ENCODE measurements around the gene NFYB.
"Not testable (repeated sequence)": the region's sequence is repeated elsewhere in the genome, so short reads cannot be mapped to it uniquely, and the experiment has no call there.

Gene NFYB

GRCh38 chr12:104138797-104139152 is 765 bp upstream of the NFYB start:
- H3K36me3 Mint-ChIP-seq, result no peaks in the 10 kb centered on the region
- peak overlapping the region; percentile 63 for H3K4me3 Mint-ChIP-seq
- H3K9me3 Mint-ChIP-seq, result no peaks in the 10 kb centered on the region
- peak overlapping the region; percentile 63 for H3K27ac Mint-ChIP-seq
- no peak for ATAC-seq
- H3K4me1 Mint-ChIP-seq, result peaks cover 13% of the 10 kb centered on the region
- no peaks in the 10 kb centered on the region for H3K27me3 Mint-ChIP-seq

GRCh38 chr12:104137001-104137901 is 759 bp downstream of the NFYB start:
- Mint-ChIP-seq H3K4me3 (peak overlapping the region; percentile 85), H3K27me3 (no peaks in the 10 kb centered on the region), H3K4me1 (peaks cover 17% of the 10 kb centered on the region), H3K9me3 (no peaks in the 10 kb centered on the region), H3K36me3 (peaks cover 5% of the 10 kb centered on the region), H3K27ac (peak overlapping the region; percentile 63)
- peak; percentile 60 for ATAC-seq

- Mint-ChIP-seq H3K36me3 (peaks cover 9% of the 10 kb centered on the region), H3K4me3 (peak overlapping the region; percentile 85), H3K27ac (no peak overlapping the region), H3K9me3 (no peaks in the 10 kb centered on the region), H3K4me1 (peaks cover 22% of the 10 kb centered on the region), H3K27me3 (no peaks in the 10 kb centered on the region)
- ATAC-seq, result no peak
These were observed 1.4 kb downstream of the NFYB start for GRCh38 chr12:104136577-104136976.

DNA sequence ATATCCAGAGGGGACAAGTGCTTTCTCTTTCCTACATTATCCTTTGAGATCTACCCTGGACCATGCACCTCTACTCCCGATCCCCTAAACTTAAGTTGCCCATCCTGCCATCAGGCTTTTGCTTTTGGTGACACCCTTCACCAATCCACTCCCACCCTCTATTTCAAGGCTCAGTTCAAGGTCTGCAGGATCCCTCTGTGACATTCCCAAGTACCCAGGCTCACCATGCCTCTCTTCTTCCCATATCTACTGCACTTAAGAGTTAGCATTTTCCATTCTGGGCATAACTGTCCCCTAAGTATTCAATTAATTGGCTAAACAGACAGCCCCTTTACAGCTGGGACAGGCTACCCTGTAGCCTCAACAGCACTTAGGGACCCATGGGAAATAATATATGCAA is 3.1 kb downstream of the NFYB start:
- Mint-ChIP-seq H3K4me1 (peaks cover 22% of the 10 kb centered on the region), H3K4me3 (no peak overlapping the region), H3K36me3 (peaks cover 14% of the 10 kb centered on the region), H3K27me3 (no peaks in the 10 kb centered on the region), H3K9me3 (no peaks in the 10 kb centered on the region), H3K27ac (no peak overlapping the region)
- no peak for ATAC-seq

DNA sequence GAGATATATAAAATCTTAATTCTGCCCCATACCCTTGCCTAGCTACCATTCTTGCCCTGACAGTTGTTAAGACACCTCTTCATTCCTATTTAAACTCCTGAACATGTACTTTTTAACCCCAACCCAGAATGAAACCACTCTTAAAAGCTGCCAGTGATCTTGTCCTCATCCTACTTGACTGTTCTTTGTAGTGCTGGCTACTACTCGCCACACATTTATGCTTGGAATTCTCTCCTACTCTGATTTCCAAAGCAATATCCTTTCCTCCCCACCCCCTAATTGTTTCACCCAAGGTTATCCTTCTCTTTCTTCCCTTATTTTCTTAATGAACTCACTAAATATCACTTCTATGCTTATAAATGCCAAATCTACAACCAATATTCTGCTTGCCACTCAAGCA is 4.1 kb downstream of the NFYB start:
- Mint-ChIP-seq H3K27ac (no peak overlapping the region), H3K36me3 (peaks cover 24% of the 10 kb centered on the region), H3K9me3 (no peaks in the 10 kb centered on the region), H3K27me3 (no peaks in the 10 kb centered on the region), H3K4me1 (peaks cover 22% of the 10 kb centered on the region), H3K4me3 (no peak overlapping the region)
- no peak for ATAC-seq

GRCh38 chr12:104133321-104133720 is 4.7 kb downstream of the NFYB start:
- peaks cover 22% of the 10 kb centered on the region for H3K4me1 Mint-ChIP-seq
- no peaks in the 10 kb centered on the region for H3K27me3 Mint-ChIP-seq
- H3K36me3 Mint-ChIP-seq, result peaks cover 25% of the 10 kb centered on the region
- no peaks in the 10 kb centered on the region for H3K9me3 Mint-ChIP-seq
- no peak overlapping the region for H3K27ac Mint-ChIP-seq
- H3K4me3 Mint-ChIP-seq, result no peak overlapping the region
- ATAC-seq, result no peak

DNA sequence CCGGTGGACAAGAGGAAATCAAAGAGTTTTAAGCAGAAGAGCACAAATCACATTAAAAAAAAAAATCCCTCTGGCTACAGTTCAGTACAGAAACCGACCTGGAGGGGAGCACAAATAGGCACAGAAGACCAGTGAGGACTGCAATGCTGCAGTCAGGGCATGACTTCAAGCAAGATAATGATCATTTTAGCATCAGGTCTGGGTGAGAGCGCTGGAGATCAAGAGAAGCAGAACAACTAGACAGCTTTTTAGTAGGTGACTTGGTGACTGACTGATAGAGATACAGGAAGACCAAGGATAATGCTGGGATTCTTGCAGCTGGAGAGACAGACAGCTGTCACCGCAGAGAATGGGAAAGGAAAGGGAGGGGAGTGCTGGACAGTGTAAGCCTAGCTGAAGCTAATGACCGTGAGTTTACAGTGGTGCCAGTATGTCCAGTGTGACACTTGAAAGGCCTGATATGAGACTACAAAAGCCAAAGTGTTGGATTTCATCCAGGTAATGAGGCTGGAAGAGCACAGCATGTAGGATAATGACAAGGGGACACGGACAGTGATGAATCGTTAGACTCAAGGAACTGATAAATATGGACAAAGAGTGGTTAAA is 5.6 kb downstream of the NFYB start:
- H3K36me3 Mint-ChIP-seq, result peaks cover 25% of the 10 kb centered on the region
- H3K9me3 Mint-ChIP-seq, result no peaks in the 10 kb centered on the region
- no peak overlapping the region for H3K4me3 Mint-ChIP-seq
- no peaks in the 10 kb centered on the region for H3K27me3 Mint-ChIP-seq
- no peak overlapping the region for H3K27ac Mint-ChIP-seq
- H3K4me1 Mint-ChIP-seq, result peaks cover 22% of the 10 kb centered on the region
- ATAC-seq, result no peak

DNA sequence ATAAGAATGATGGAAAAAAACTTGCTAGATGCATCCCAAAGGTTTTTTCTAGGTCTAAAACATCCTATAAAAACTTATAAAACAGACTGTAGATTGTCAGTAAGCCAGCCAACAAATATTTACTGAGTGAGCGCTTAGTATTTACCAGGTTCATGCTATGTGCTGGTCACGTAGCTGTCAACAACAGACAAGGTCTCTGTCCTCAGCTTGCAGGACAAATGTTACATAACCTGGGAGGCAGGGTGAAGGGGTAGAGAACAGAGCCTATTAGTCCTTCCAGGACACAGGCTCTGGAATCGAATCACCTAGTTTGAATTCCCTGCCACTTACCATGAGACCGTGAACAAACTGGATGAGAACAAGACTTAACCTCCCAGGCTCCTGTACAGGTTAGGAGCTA is 6.4 kb downstream of the NFYB start:
- no peak overlapping the region for H3K4me3 Mint-ChIP-seq
- no peaks in the 10 kb centered on the region for H3K27me3 Mint-ChIP-seq
- peaks cover 18% of the 10 kb centered on the region for H3K4me1 Mint-ChIP-seq
- no peaks in the 10 kb centered on the region for H3K9me3 Mint-ChIP-seq
- ATAC-seq, result no peak
- H3K27ac Mint-ChIP-seq, result no peak overlapping the region
- peaks cover 27% of the 10 kb centered on the region for H3K36me3 Mint-ChIP-seq

- Mint-ChIP-seq H3K36me3 (peaks cover 35% of the 10 kb centered on the region), H3K9me3 (no peaks in the 10 kb centered on the region), H3K4me3 (no peak overlapping the region), H3K4me1 (peaks cover 9% of the 10 kb centered on the region), H3K27me3 (no peaks in the 10 kb centered on the region), H3K27ac (no peak overlapping the region)
- ATAC-seq, result no peak
These were observed 7.2 kb downstream of the NFYB start for GRCh38 chr12:104130760-104131159.

GRCh38 chr12:104126548-104126947 is 11.5 kb downstream of the NFYB start:
- H3K4me1 Mint-ChIP-seq, result no peaks in the 10 kb centered on the region
- no peaks in the 10 kb centered on the region for H3K9me3 Mint-ChIP-seq
- no peaks in the 10 kb centered on the region for H3K27me3 Mint-ChIP-seq
- no peak for ATAC-seq
- H3K27ac Mint-ChIP-seq, result no peak overlapping the region
- peaks cover 40% of the 10 kb centered on the region for H3K36me3 Mint-ChIP-seq
- no peak overlapping the region for H3K4me3 Mint-ChIP-seq

DNA sequence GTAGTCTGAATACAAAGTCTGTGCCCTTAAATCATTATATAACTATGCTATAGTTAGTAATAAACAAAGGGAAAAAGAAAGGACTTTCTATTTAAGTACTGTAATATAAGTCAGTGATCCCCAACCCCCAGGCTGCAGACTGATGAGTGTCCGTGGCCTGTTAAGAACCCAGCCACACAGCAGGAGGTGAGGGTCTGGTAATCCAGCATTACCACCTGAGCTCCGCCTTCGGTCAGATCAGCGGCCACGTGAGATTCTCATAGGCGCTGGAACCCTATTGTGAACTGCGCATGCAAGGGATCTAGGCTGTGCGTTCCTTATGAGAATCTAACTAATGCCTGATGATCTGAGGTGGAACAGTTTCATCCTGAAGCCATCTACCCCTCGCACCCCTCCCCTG is 15.7 kb downstream of the NFYB start:
- H3K9me3 Mint-ChIP-seq, result no peaks in the 10 kb centered on the region
- no peaks in the 10 kb centered on the region for H3K4me1 Mint-ChIP-seq
- H3K27ac Mint-ChIP-seq, result no peak overlapping the region
- H3K36me3 Mint-ChIP-seq, result peaks cover 36% of the 10 kb centered on the region
- no peak overlapping the region for H3K4me3 Mint-ChIP-seq
- ATAC-seq, result no peak
- no peaks in the 10 kb centered on the region for H3K27me3 Mint-ChIP-seq

DNA sequence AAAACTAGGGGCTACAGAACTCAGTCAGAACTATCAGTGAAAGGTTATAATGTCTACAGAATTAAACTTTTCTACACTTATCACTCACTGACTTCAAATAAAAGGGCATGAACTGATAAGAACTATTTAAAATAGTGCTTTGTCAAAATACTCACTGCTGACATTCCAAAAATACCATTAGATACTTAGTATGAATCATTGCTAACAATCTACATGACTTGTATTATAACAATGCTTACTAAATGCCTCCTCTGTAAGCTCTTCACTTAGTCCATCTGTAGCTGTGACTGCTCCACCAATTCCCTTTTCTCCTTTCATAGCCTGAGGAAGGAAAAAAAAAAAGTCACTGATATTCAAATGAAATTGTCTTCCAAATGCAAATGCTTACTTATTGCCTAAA is 17.0 kb downstream of the NFYB start:
- Mint-ChIP-seq H3K36me3 (peaks cover 29% of the 10 kb centered on the region), H3K27ac (no peak overlapping the region), H3K4me3 (no peak overlapping the region), H3K9me3 (no peaks in the 10 kb centered on the region), H3K4me1 (no peaks in the 10 kb centered on the region), H3K27me3 (no peaks in the 10 kb centered on the region)
- no peak for ATAC-seq

GRCh38 chr12:104115587-104115975 is 22.4 kb downstream of the NFYB start:
- no peaks in the 10 kb centered on the region for H3K27me3 Mint-ChIP-seq
- no peak overlapping the region for H3K4me3 Mint-ChIP-seq
- no peak for ATAC-seq

DNA sequence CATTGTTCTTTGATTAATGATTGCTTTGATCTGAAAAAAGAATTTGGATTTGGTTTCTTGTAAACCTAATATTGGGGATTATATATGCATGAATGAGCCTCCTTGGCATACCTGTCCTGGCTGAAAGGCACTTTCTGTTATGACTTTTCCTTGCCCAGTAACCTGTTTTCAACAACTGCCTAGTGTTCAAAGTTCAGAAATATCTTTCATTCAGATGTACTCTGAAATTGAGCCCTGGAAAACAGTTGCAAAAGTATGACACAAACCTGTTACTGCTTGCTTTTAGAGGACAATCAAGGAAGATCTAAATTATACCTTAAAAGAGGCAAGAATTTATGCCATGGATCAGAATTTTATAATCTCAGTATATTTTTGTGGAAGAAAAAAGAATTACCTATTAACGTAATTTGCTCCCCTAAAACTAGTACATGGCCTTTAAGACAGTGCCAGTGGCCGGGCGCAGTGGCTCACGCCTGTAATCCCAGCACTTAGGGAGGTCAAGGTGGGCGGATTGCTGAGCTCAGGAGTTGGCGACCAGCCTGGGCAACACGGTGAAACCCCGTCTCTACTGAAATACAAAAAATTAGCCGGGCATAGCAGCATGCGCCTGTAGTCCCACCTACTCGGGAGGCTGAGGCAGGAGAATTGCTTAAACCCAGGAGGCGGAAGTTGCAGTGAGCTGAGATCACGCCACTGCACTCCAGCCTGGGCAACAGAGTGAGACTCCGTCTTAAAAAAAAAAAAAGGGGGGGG is 23.0 kb downstream of the NFYB start:
- not testable (repeated sequence) for H3K4me1 Mint-ChIP-seq, H3K9me3 Mint-ChIP-seq, H3K27ac Mint-ChIP-seq, H3K4me3 Mint-ChIP-seq, H3K27me3 Mint-ChIP-seq, ATAC-seq
- H3K36me3 Mint-ChIP-seq, result peaks cover 19% of the 10 kb centered on the region

More at GRCh38 chr12:104115587-104115975, 22.4 kb downstream of the NFYB start:
- H3K36me3 Mint-ChIP-seq, result peaks cover 19% of the 10 kb centered on the region
- no peaks in the 10 kb centered on the region for H3K9me3 Mint-ChIP-seq
- H3K27ac Mint-ChIP-seq, result no peak overlapping the region
- H3K4me1 Mint-ChIP-seq, result peaks cover 5% of the 10 kb centered on the region

DNA sequence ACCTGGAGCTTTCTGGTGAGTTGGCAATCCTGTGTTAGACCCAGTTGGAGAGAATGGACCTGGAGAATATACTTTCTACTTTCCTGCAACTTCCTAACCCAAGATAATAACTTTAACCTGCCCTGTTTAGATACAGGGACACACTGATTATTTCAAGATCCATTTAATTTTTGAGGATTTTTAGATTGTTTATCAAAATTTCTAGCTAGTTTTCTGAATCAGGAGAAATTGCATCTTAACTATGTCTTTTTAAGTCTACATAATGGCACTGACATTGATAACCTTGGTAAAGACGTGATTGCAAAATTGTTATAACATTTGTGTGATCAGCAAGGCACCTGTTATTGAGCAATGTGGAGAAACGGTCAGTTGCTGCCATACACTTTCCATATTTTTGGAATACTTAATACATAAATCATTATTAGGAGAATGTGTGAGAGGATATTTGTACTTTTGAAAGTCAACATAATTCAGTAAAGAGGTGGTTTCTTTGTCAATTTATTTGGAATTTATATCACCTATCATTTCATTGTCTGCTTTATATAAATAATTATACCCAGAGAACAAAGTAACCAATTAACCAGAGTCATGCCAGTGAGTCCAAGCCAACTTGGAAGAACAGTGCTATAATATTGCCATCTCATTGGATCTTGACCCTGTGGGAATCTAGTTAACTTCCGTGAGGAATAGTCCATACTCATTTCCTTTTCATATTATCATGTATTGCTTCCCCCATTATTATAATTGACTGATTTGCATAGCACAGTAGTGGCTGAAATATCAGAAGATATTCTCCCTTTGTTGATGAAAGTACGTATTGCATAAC is 28.4 kb downstream of the NFYB start:
- Mint-ChIP-seq H3K27ac (no peak overlapping the region), H3K36me3 (peaks cover under 1% of the 10 kb centered on the region)

More for the DNA sequence above, 28.4 kb downstream of the NFYB start:
- H3K4me3 Mint-ChIP-seq, result no peak overlapping the region
- H3K4me1 Mint-ChIP-seq, result peaks cover 21% of the 10 kb centered on the region
- no peaks in the 10 kb centered on the region for H3K9me3 Mint-ChIP-seq
- no peak for ATAC-seq
- no peaks in the 10 kb centered on the region for H3K27me3 Mint-ChIP-seq

Measured in stimulated activated memory B cell treated with anti-CD40 and anti-IgM and Interleukin-4, amounts not matched to agents 10 μg/mL and 1 μg/mL and 100 μg/mL, for 72 hours (primary cell).